OCI-LY1 (cell line): ENCODE data around the gene DMD.
"Not testable (repeated sequence)": the region's sequence is repeated elsewhere in the genome, so short reads cannot be mapped to it uniquely, and the experiment has no call there.

Experiments used
- H2AFZ ChIP-seq: fragments of 200-600 bp; sonication (generic), shearing (Covaris generic); 2 replicates; pipeline ENCODE4 v1.6.0; 2014; ENCODE audit warnings: antibody characterized with exemption, mild to moderate bottlenecking, low read length
- H3F3A ChIP-seq: fragments of 200-600 bp; sonication (generic), shearing (Covaris generic); 2 replicates; pipeline ENCODE4 v1.6.0; 2014; ENCODE audit warnings: mild to moderate bottlenecking, antibody characterized with exemption, low read length, moderate library complexity; ENCODE audit not compliant: insufficient read depth
- H3K27ac ChIP-seq: fragments of 200-600 bp; sonication (generic); 2 replicates; pipeline ENCODE4 v1.5.1; 2014; ENCODE audit warnings: low read length, mixed run types, mild to moderate bottlenecking, low read depth; ENCODE audit not compliant: poor library complexity, severe bottlenecking
- H3K27me3 ChIP-seq: fragments of 200-600 bp; sonication (generic); 2 replicates; pipeline ENCODE4 v1.6.0; 2014; ENCODE audit warnings: antibody characterized with exemption, mild to moderate bottlenecking, low read length, moderate library complexity; ENCODE audit not compliant: insufficient read depth
- H3K36me3 ChIP-seq: fragments of 200-600 bp; sonication (generic); 2 replicates; pipeline ENCODE4 v1.6.1; 2014; ENCODE audit warnings: mild to moderate bottlenecking, antibody characterized with exemption, low read length, moderate library complexity, mixed read lengths; ENCODE audit not compliant: insufficient read depth
- H3K4me1 ChIP-seq: fragments of 200-600 bp; sonication (generic); 2 replicates; pipeline ENCODE4 v1.5.1; 2014; ENCODE audit warnings: mild to moderate bottlenecking, low read length, moderate library complexity; ENCODE audit not compliant: insufficient read depth, severe bottlenecking
- H3K4me2 ChIP-seq: fragments of 200-600 bp; sonication (generic), shearing (Covaris generic); 2 replicates; pipeline ENCODE4 v1.6.1; 2014; ENCODE audit warnings: low read length
- H3K4me3 ChIP-seq: fragments of 200-600 bp; sonication (generic); 2 replicates; pipeline ENCODE4 v1.5.1; 2014; ENCODE audit warnings: low read length, low read depth, mild to moderate bottlenecking, mixed read lengths; ENCODE audit not compliant: poor library complexity, severe bottlenecking
- H3K79me2 ChIP-seq: fragments of 200-600 bp; shearing (Covaris generic); 2 replicates; pipeline ENCODE4 v1.6.1; 2016; ENCODE audit warnings: mixed run types, low read length, mixed read lengths; ENCODE audit not compliant: insufficient read depth
- H3K9ac ChIP-seq: fragments of 200-600 bp; sonication (generic), shearing (Covaris generic); 2 replicates; pipeline ENCODE4 v1.6.1; 2014; ENCODE audit warnings: mild to moderate bottlenecking, low read length, mixed read lengths
- H3K9me2 ChIP-seq: fragments of 200-600 bp; sonication (generic), shearing (Covaris generic); 2 replicates; pipeline ENCODE4 v1.6.1; 2014; ENCODE audit warnings: low read depth, mild to moderate bottlenecking, low read length, mixed read lengths
- H3K9me3 ChIP-seq: fragments of 200-600 bp; shearing (Covaris generic); 2 replicates; pipeline ENCODE4 v1.6.1; 2014; ENCODE audit warnings: low read length, mixed read lengths
- H4K20me1 ChIP-seq: fragments of 200-600 bp; sonication (generic), shearing (Covaris generic); 2 replicates; pipeline ENCODE4 v1.6.0; 2016; ENCODE audit warnings: mild to moderate bottlenecking, low read length; ENCODE audit not compliant: insufficient read depth
- CTCF ChIP-seq: fragments of 200-600 bp; sonication (generic), shearing (Covaris generic); IDR thresholded peaks from 2 replicates; pipeline ENCODE4 v1.5.1; 2017; ENCODE audit warnings: mild to moderate bottlenecking, antibody characterized with exemption, low read length, moderate library complexity, mixed read lengths
- EZH2 ChIP-seq: fragments of 200-600 bp; sonication (generic), shearing (Covaris generic); IDR thresholded peaks from 2 replicates; pipeline ENCODE4 v1.8.0; 2017; ENCODE audit warnings: borderline replicate concordance, mixed run types, mild to moderate bottlenecking, antibody characterized with exemption, low read length, moderate library complexity, mixed read lengths

DMD gene

GRCh38 chrX:32246675-32247074 lies 964.7 kb downstream of the DMD start:
- not testable (repeated sequence) for H3F3A ChIP-seq, H4K20me1 ChIP-seq, H3K4me1 ChIP-seq, H3K36me3 ChIP-seq, H3K4me3 ChIP-seq, H2AFZ ChIP-seq, H3K9me3 ChIP-seq, H3K9me2 ChIP-seq, H3K27me3 ChIP-seq, H3K9ac ChIP-seq, H3K4me2 ChIP-seq, H3K27ac ChIP-seq, H3K79me2 ChIP-seq
- TF ChIP-seq CTCF, result peak; percentile 28

- Histone ChIP-seq H3K79me2 (no peaks in the 10 kb centered on the region), H3F3A (no peaks in the 10 kb centered on the region), H3K9me3 (no peaks in the 10 kb centered on the region)
Observed at GRCh38 chrX:32195611-32196010, 1015.7 kb downstream of the DMD start.

GRCh38 chrX:32191316-32191715 lies 1020.0 kb downstream of the DMD start:
- H3K9ac ChIP-seq, result no peak overlapping the region
- H3K4me1 ChIP-seq, result no peaks in the 10 kb centered on the region
- H3K27ac ChIP-seq, result no peak overlapping the region
- H3F3A ChIP-seq, result no peaks in the 10 kb centered on the region
- H3K4me3 ChIP-seq, result no peak overlapping the region
- no peaks in the 10 kb centered on the region for H3K9me2 ChIP-seq
- no peak overlapping the region for H3K4me2 ChIP-seq
- TF ChIP-seq EZH2 (no peak), CTCF (no peak)
- no peaks in the 10 kb centered on the region for H3K79me2 ChIP-seq
- H3K9me3 ChIP-seq, result no peaks in the 10 kb centered on the region
- no peak overlapping the region for H2AFZ ChIP-seq
- no peaks in the 10 kb centered on the region for H3K36me3 ChIP-seq
- no peaks in the 10 kb centered on the region for H4K20me1 ChIP-seq
- H3K27me3 ChIP-seq, result no peaks in the 10 kb centered on the region

More at GRCh38 chrX:32195611-32196010, 1015.7 kb downstream of the DMD start:
- no peaks in the 10 kb centered on the region for H3K9me2 ChIP-seq
- H3K36me3 ChIP-seq, result no peaks in the 10 kb centered on the region
- H2AFZ ChIP-seq, result no peak overlapping the region
- no peak for TF ChIP-seq CTCF
- no peak for TF ChIP-seq EZH2
- no peak overlapping the region for H3K27ac ChIP-seq
- no peak overlapping the region for H3K4me3 ChIP-seq
- no peak overlapping the region for H3K9ac ChIP-seq
- no peak overlapping the region for H3K4me2 ChIP-seq
- no peaks in the 10 kb centered on the region for H3K27me3 ChIP-seq
- no peaks in the 10 kb centered on the region for H4K20me1 ChIP-seq
- no peaks in the 10 kb centered on the region for H3K4me1 ChIP-seq
